ENCODE results near the gene U2AF1L4.
"Not testable (repeated sequence)": the region's sequence is repeated elsewhere in the genome, so short reads cannot be mapped to it uniquely, and the experiment has no call there.

U2AF1L4 gene

GRCh38 chr19:35725216-35725861 lies 19.9 kb downstream of the U2AF1L4 start:
- DNase-seq (ENCODE audit: low read depth in 2 of 2): no peak

- no peak for DNase-seq (ENCODE audit: low read depth in 2 of 2)
Observed at GRCh38 chr19:35724560-35724959, 20.7 kb downstream of the U2AF1L4 start.

GRCh38 chr19:35724132-35724531 lies 21.1 kb downstream of the U2AF1L4 start:
- DNase-seq (ENCODE audit: low read depth in 2 of 2): not testable (repeated sequence)

GRCh38 chr19:35723671-35724070 lies 21.5 kb downstream of the U2AF1L4 start:
- no peak for DNase-seq (ENCODE audit: low read depth in 2 of 2)

GRCh38 chr19:35722897-35723296 lies 22.3 kb downstream of the U2AF1L4 start:
- DNase-seq (ENCODE audit: low read depth in 2 of 2): no peak

- DNase-seq (ENCODE audit: low read depth in 2 of 2): no peak
Observed at GRCh38 chr19:35722461-35722860, 22.8 kb downstream of the U2AF1L4 start.

- no peak for DNase-seq (ENCODE audit: low read depth in 2 of 2)
Observed at GRCh38 chr19:35721374-35721773, 23.8 kb downstream of the U2AF1L4 start.

- DNase-seq (ENCODE audit: low read depth in 2 of 2): no peak
Observed at GRCh38 chr19:35720648-35721047, 24.6 kb downstream of the U2AF1L4 start.

- DNase-seq (ENCODE audit: low read depth in 2 of 2): no peak
Observed at GRCh38 chr19:35720163-35720524, 25.1 kb downstream of the U2AF1L4 start.

- DNase-seq (ENCODE audit: low read depth in 2 of 2): no peak
Observed at GRCh38 chr19:35719402-35720162, 25.6 kb downstream of the U2AF1L4 start.

- no peak for DNase-seq (ENCODE audit: low read depth in 2 of 2)
Observed at GRCh38 chr19:35718345-35719041, 26.7 kb downstream of the U2AF1L4 start.

- peak; percentile 94 for DNase-seq (ENCODE audit: low read depth in 2 of 2)
Observed at GRCh38 chr19:35717665-35718344, 27.4 kb downstream of the U2AF1L4 start, which contains the start of gene KMT2B. Gene KMT2B, plus strand, starts transcription at chr19:35718003. Its CDS starts 16 bp downstream, at chr19:35718019.

- peak; percentile 37 to 38 for DNase-seq (ENCODE audit: low read depth in 2 of 2)
Observed at GRCh38 chr19:35716801-35717664, 28.2 kb downstream of the U2AF1L4 start.

GRCh38 chr19:35715981-35716800 lies 29.0 kb downstream of the U2AF1L4 start:
- no peak for DNase-seq (ENCODE audit: low read depth in 2 of 2)

GRCh38 chr19:35715355-35715809 lies 29.8 kb downstream of the U2AF1L4 start:
- no peak for DNase-seq (ENCODE audit: low read depth in 2 of 2)

- DNase-seq (ENCODE audit: low read depth in 2 of 2): no peak
Observed at GRCh38 chr19:35714601-35715354, 30.4 kb downstream of the U2AF1L4 start.

- no peak for DNase-seq (ENCODE audit: low read depth in 2 of 2)
Observed at GRCh38 chr19:35713904-35714495, 31.2 kb downstream of the U2AF1L4 start.

GRCh38 chr19:35713506-35713850 lies 31.7 kb downstream of the U2AF1L4 start:
- DNase-seq (ENCODE audit: low read depth in 2 of 2): no peak
